ENCODE results near the gene CCDC112. TPM values are rescaled to one million over a fixed set of nuclear protein-coding genes. Genes with fewer than 3 reads are reported as not detected.

Gene CCDC112
- total RNA-seq, 1 experiment from 2014 or later, result 13.0 TPM

DNA sequence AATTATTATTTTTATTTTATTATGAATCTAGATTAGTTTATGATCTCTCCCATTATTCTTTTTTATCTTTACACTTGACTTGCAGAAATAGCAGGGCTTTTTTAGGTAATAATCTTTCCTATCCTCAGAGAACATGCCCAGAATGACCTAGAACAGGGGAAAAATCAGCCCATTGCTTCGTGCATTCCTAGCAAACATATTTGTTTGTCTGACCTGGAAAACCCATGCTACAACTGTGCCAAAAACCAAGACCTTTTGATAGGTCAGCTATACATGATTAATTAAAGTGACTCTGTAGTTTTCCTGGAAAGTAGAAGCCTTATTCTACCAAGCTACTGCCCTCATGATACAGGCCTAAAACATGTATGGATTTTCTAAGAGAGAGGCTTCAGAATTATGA lies 24.1 kb upstream of the CCDC112 start:
- Histone ChIP-seq H2BK5ac (ENCODE audit: insufficient read length, low read length) (no peak overlapping the region), H2AFZ (ENCODE audit: low read length) (no peak overlapping the region), H3K14ac (ENCODE audit: insufficient read depth, low read length) (no peak overlapping the region), H3K79me2 (ENCODE audit: insufficient read depth, low read length) (no peaks in the 10 kb centered on the region), H3T11ph (ENCODE audit: low read length) (no peak overlapping the region), H2BK120ac (ENCODE audit: low read depth, low read length, poor library complexity, severe bottlenecking) (no peak overlapping the region), H4K20me1 (ENCODE audit: control insufficient read depth, insufficient read depth, insufficient read length) (no peaks in the 10 kb centered on the region), H2BK20ac (ENCODE audit: low read depth, low read length, poor library complexity, severe bottlenecking) (no peak overlapping the region), H4K5ac (ENCODE audit: insufficient read length, low read depth, low read length) (no peak overlapping the region), H3K27ac (ENCODE audit: insufficient read length, low read depth, low read length) (no peak overlapping the region), H3K23me2 (ENCODE audit: insufficient read length, low read depth, low read length, poor library complexity, severe bottlenecking) (no peaks in the 10 kb centered on the region), H2BK12ac (ENCODE audit: insufficient read length, low read depth, low read length) (no peak overlapping the region), H3K4ac (ENCODE audit: low read depth, low read length) (no peak overlapping the region), H3K4me2 (ENCODE audit: insufficient read depth, insufficient read length, low read length) (no peak overlapping the region), H3K9ac (ENCODE audit: extremely low read depth, insufficient read length, low read length) (no peak overlapping the region), H3K27me3 (ENCODE audit: insufficient read depth, low read length) (no peaks in the 10 kb centered on the region), H2BK15ac (ENCODE audit: low read depth, low read length) (no peak overlapping the region), H3K9me3 (ENCODE audit: control insufficient read depth, low read depth, low read length) (no peaks in the 10 kb centered on the region), H3K56ac (ENCODE audit: insufficient read length, low read depth, low read length) (no peak overlapping the region), H3K23ac (ENCODE audit: insufficient read length, low read depth, low read length) (no peak overlapping the region), H3K79me1 (ENCODE audit: insufficient read depth, low read depth, low read length, poor library complexity, severe bottlenecking) (no peaks in the 10 kb centered on the region), H4K8ac (replicated peaks; ENCODE audit: insufficient read length, low read depth, low read length) (no peak overlapping the region), H3K18ac (ENCODE audit: insufficient read length, low read depth, low read length) (no peak overlapping the region), H4K91ac (ENCODE audit: insufficient read length, low read depth, low read length) (no peak overlapping the region), H2AK5ac (ENCODE audit: insufficient read length, low read length) (no peak overlapping the region), H3K4me1 (ENCODE audit: insufficient read depth, low read length) (no peaks in the 10 kb centered on the region)
- WGBS (ENCODE audit: extremely low coverage, insufficient read length, low lambda C conversion rate), result no CpG with 5 or more reads among the region's 1 CpG
- H3K27me3 Mint-ChIP-seq (ENCODE audit: low read depth), result no peaks in the 10 kb centered on the region
- no peak overlapping the region for H3K4me3 Mint-ChIP-seq
- TF ChIP-seq, protein P1, sequence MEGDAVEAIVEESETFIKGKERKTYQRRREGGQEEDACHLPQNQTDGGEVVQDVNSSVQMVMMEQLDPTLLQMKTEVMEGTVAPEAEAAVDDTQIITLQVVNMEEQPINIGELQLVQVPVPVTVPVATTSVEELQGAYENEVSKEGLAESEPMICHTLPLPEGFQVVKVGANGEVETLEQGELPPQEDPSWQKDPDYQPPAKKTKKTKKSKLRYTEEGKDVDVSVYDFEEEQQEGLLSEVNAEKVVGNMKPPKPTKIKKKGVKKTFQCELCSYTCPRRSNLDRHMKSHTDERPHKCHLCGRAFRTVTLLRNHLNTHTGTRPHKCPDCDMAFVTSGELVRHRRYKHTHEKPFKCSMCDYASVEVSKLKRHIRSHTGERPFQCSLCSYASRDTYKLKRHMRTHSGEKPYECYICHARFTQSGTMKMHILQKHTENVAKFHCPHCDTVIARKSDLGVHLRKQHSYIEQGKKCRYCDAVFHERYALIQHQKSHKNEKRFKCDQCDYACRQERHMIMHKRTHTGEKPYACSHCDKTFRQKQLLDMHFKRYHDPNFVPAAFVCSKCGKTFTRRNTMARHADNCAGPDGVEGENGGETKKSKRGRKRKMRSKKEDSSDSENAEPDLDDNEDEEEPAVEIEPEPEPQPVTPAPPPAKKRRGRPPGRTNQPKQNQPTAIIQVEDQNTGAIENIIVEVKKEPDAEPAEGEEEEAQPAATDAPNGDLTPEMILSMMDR (conservative IDR thresholded peaks at IDR 0.05), result no peak
- peaks cover 0 to 9% (median 0%) of the 10 kb centered on the region in 3 experiments; a peak in 3 of 7 replicates for H3K36me3 Mint-ChIP-seq (ENCODE audit: insufficient read depth in 1 of 3, low read depth in 3 of 3)
- H3K9me3 Mint-ChIP-seq, result peaks cover 8 to 9% of the 10 kb centered on the region in 2 experiments; a peak in 4 of 5 replicates
- H3K27ac Mint-ChIP-seq, result no peak overlapping the region
- DNase-seq, result no peak
- peaks cover 12 to 18% of the 10 kb centered on the region in 2 experiments for H3K4me1 Mint-ChIP-seq

All from H9 (cell line).